IMR-90 (cell line): ENCODE data around the gene TPD52L2.

Experiments
- CEBPB ChIP-seq: IDR thresholded peaks from 2 replicates; pipeline ENCODE4 v1.6.1; 2012; ENCODE audit warnings: low read depth, low read length, improper control_type of control experiment
- CHD1 ChIP-seq: IDR thresholded peaks from 2 replicates; pipeline ENCODE4 v1.6.1; 2012; ENCODE audit warnings: low read depth, low read length, improper control_type of control experiment
- CTCF ChIP-seq: conservative IDR thresholded peaks from 2 replicates; pipeline ENCODE4 v1.5.1; 2012; ENCODE audit warnings: mild to moderate bottlenecking, low read depth, low read length, improper control_type of control experiment
- ELK1 ChIP-seq: fragments of 150-350 bp; IDR thresholded peaks from 2 replicates; pipeline ENCODE4 v1.6.1; 2016; ENCODE audit warnings: low read depth, mild to moderate bottlenecking, low read length, moderate library complexity, borderline replicate concordance
- FOS ChIP-seq: fragments of 150-350 bp; IDR thresholded peaks from 2 replicates; pipeline ENCODE4 v1.6.1; 2016; ENCODE audit warnings: low read depth, low read length
- MXI1 ChIP-seq: IDR thresholded peaks from 2 replicates; pipeline ENCODE4 v1.6.1; 2012; ENCODE audit warnings: low read depth, mild to moderate bottlenecking, low read length, moderate library complexity, borderline replicate concordance
- POLR2A ChIP-seq: IDR thresholded peaks from 2 replicates; pipeline ENCODE4 v1.6.1; 2012; ENCODE audit warnings: mild to moderate bottlenecking, low read depth, low read length
- TF ChIP-seq, protein P1 (sequence below): fragments of 150-350 bp; IDR thresholded peaks from 2 replicates; pipeline ENCODE4 v1.6.1; 2017; ENCODE audit warnings: mild to moderate bottlenecking, antibody characterized with exemption, low read length, low read depth

DNA sequence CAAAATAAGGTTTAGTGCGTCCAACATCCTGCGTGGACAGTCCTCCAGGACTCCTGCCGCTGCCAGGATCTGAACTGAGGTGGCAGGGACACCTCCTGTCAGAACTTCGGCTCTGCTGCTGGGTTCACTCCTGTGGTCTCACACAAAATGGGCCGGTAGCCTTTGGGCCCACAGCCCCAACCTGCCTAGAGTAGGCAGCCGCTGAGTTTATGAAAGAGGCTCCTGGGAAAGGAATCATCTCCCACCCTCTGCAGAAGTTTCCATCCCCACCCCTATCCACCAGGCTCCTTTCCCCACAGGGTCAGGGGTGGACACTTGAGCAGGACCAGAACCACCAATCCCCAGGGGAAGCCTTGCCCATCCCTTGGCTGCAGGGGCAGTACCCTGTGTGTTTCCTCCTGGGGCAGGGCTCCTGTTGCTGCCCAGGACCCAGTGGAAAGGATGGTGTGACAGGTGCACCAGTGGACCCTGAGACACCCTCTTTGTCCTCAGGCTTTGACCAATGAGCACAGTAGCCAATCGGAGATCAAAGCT is 5.8 kb upstream of the TPD52L2 start:
- TF ChIP-seq CTCF (no peak), CHD1 (no peak), FOS (no peak), POLR2A (no peak), CEBPB (no peak), MXI1 (no peak), ELK1 (no peak)
- TF ChIP-seq, protein P1, sequence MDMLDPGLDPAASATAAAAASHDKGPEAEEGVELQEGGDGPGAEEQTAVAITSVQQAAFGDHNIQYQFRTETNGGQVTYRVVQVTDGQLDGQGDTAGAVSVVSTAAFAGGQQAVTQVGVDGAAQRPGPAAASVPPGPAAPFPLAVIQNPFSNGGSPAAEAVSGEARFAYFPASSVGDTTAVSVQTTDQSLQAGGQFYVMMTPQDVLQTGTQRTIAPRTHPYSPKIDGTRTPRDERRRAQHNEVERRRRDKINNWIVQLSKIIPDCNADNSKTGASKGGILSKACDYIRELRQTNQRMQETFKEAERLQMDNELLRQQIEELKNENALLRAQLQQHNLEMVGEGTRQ = no peak
